Measurements from ENCODE around the gene FOSB.
"Not testable (repeated sequence)": the region's sequence is repeated elsewhere in the genome, so short reads cannot be mapped to it uniquely, and the experiment has no call there.

The FOSB gene

DNA sequence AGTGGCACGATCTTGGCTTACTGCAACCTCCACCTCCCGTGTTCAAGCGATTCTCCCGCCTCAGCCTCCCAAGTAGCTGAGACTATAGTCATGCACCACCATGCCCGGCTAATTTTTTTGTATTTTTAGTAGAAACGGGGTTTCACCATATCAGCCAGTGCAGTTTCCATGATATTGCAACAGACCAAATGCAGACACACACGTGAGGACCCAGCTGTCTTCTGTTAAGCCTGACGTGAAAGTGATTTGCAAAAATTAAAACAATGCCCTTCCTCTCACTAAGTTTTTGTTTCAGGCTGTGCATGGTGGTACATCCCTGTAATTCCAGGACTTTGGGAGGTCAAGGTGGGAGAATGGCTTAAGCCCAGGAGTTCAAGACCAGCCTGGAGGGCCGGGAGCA is 36.8 kb upstream of the FOSB start:
- H3K9me3 Mint-ChIP-seq; DNase-seq; H3K4me1 Mint-ChIP-seq (ENCODE audit: low read depth in 2 of 2); H3K4me3 Mint-ChIP-seq; ATAC-seq (replicated peaks); H3K27me3 Mint-ChIP-seq; H3K27ac Mint-ChIP-seq: not testable (repeated sequence)
- peaks cover 17% of the 10 kb centered on the region for H3K36me3 Mint-ChIP-seq (ENCODE audit: insufficient read depth)

DNA sequence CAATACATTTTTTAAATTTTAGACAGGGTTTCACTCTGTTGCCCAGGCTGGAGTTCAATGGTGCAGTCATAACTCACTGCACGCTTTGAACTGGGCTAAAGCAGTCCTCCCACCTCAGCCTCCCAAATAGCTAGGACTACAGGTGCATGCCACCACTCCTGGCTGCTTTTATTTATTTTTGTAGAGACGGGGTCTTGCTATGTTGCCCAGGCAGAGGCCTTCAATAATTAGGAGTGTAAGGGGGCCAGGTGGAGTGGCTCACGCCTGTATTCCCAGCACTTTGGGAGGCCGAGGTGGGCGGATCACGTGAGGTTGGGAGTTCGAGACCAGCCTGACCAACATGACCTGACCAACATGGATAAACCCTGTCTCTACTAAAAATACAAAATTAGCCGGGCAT is 35.3 kb upstream of the FOSB start:
- not testable (repeated sequence) for H3K27me3 Mint-ChIP-seq; H3K27ac Mint-ChIP-seq; ATAC-seq (replicated peaks); H3K4me1 Mint-ChIP-seq (ENCODE audit: low read depth in 2 of 2); H3K9me3 Mint-ChIP-seq; H3K4me3 Mint-ChIP-seq; DNase-seq
- H3K36me3 Mint-ChIP-seq (ENCODE audit: insufficient read depth), result peaks cover 13% of the 10 kb centered on the region

GRCh38 chr19:45437328-45437727 is 30.5 kb upstream of the FOSB start:
- peaks cover 11 to 13% of the 10 kb centered on the region in 2 donors for H3K4me1 Mint-ChIP-seq (ENCODE audit: low read depth in 2 of 2)
- H3K27me3 Mint-ChIP-seq, result no peaks in the 10 kb centered on the region
- no peaks in the 10 kb centered on the region for H3K9me3 Mint-ChIP-seq
- no peak for DNase-seq
- H3K36me3 Mint-ChIP-seq (ENCODE audit: insufficient read depth), result peaks cover 3% of the 10 kb centered on the region
- H3K27ac Mint-ChIP-seq, result no peak overlapping the region
- ATAC-seq (replicated peaks), result no peak
- no peak overlapping the region for H3K4me3 Mint-ChIP-seq

DNA sequence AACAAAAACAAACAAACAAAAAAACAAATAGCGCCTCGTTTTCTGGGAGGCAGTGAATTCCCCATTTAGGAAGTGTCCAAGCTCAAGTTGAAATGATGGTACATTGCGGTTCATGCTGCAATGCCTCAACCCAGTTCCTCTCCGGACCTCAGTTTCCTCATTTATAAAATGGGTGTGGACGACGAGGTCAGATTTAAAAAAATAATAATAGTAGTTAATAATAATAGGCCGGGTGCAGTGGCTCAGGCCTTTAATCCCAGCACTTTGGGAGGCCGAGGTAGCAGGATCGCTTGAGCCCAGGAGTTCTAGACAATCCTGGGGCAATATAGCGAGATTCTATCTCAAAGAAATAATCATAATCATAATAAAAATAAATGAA is 28.6 kb upstream of the FOSB start:
- DNase-seq, result no peak
- H3K27me3 Mint-ChIP-seq, result no peaks in the 10 kb centered on the region
- H3K4me1 Mint-ChIP-seq (ENCODE audit: low read depth in 2 of 2), result peaks cover 25 to 26% of the 10 kb centered on the region in 2 donors
- no peak overlapping the region for H3K27ac Mint-ChIP-seq
- H3K9me3 Mint-ChIP-seq, result no peaks in the 10 kb centered on the region
- H3K4me3 Mint-ChIP-seq, result peak overlapping the region; percentile 74 to 80
- peaks cover 14% of the 10 kb centered on the region for H3K36me3 Mint-ChIP-seq (ENCODE audit: insufficient read depth)
- ATAC-seq (replicated peaks), result no peak

DNA sequence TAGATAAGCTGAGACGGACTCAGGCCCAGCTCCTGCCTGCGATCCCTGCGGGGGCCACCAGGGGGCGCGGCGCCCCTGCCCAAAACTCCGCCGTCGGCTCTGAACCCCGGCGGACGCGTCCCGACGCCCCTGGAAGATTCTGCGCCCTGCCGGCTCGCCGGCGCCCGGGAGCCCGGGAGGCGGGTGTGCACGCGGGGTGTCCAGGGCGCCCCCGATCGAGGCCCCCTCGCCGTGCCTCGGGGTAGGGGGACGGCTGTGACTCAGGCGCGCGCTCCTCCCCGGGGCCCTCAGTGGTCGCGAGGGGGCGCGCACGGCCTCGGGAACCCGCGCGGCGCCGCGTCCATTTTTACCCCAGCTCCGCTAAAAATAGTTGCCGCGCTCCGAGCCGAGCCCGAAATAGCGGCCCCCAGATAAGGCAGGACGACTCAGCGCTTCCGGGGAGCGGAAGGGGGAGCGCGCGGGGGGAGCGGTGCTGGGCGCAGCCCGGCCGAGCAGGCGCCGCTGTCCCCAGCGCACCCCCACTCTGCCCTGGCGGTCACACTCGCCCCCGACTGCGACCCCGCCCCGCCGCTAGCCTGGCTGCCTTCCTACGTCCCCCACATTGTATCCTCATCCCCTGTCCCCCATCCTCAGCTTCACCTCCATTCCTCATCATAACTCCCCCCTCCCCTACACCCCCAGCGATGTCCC is 28.1 kb upstream of the FOSB start:
- H3K4me1 Mint-ChIP-seq (ENCODE audit: low read depth in 2 of 2), result peaks cover 28 to 32% of the 10 kb centered on the region in 2 donors
- peak overlapping the region; percentile 74 to 80 for H3K4me3 Mint-ChIP-seq
- ATAC-seq (replicated peaks) (peak; percentile 71), DNase-seq (peak; percentile 86 to 89 (median 89))
- no peaks in the 10 kb centered on the region for H3K27me3 Mint-ChIP-seq
- peak overlapping the region; percentile 89 to 92 for H3K27ac Mint-ChIP-seq
- H3K36me3 Mint-ChIP-seq (ENCODE audit: insufficient read depth), result peaks cover 14% of the 10 kb centered on the region
- H3K9me3 Mint-ChIP-seq, result no peaks in the 10 kb centered on the region

GRCh38 chr19:45440259-45440638 is 27.5 kb upstream of the FOSB start:
- Mint-ChIP-seq H3K9me3 (no peaks in the 10 kb centered on the region), H3K27me3 (no peaks in the 10 kb centered on the region), H3K4me1 (ENCODE audit: low read depth in 2 of 2) (peaks cover 34 to 37% of the 10 kb centered on the region in 2 donors), H3K36me3 (ENCODE audit: insufficient read depth) (peaks cover 14% of the 10 kb centered on the region), H3K27ac (peak overlapping the region; percentile 89 to 92), H3K4me3 (peak overlapping the region; percentile 74 to 80)
- DNase-seq, result no peak
- no peak for ATAC-seq (replicated peaks)

DNA sequence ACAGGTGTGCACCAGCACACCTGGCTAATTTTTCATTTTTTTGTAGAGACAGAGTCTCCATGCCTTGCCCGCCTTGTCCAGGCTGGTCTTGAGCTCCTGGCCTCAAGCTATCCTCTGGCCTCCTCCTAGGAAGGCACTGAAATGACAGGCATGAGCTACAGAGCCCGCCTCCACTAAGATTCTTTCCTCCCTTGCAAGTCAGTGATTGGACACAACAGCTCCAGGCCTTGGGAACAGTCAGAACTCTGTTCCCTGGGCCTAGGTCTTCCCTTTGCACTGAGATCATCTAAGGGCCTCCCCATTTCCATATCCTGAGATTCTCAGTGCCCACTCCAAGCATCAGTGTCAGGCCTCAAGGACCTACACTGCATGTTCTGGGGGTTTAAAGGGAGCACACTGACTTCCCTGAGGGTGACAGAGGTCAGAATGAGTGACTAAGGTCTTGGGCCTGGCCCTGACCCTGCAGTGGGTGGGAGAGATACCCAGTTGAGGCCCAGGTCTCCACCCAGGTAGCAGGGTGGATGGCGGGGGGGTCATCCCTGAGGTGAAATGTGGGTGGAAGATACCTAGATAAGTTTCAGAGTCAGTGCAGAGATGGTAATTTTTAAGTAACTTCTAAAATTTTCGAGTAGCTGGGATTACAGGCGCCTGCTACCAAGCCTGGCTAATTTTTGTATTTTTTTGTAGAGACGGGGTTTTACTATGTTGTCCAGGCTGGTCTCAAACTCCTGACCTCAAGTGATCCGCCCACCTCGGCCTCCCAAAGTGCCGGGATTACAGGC is 26.7 kb upstream of the FOSB start:
- Mint-ChIP-seq H3K4me3 (peak overlapping the region; percentile 74 to 80), H3K9me3 (no peaks in the 10 kb centered on the region), H3K4me1 (ENCODE audit: low read depth in 2 of 2) (peaks cover 39 to 43% of the 10 kb centered on the region in 2 donors), H3K36me3 (ENCODE audit: insufficient read depth) (peaks cover 18% of the 10 kb centered on the region), H3K27ac (peak overlapping the region; percentile 35 to 92), H3K27me3 (no peaks in the 10 kb centered on the region)
- no peak for DNase-seq
- ATAC-seq (replicated peaks), result no peak

DNA sequence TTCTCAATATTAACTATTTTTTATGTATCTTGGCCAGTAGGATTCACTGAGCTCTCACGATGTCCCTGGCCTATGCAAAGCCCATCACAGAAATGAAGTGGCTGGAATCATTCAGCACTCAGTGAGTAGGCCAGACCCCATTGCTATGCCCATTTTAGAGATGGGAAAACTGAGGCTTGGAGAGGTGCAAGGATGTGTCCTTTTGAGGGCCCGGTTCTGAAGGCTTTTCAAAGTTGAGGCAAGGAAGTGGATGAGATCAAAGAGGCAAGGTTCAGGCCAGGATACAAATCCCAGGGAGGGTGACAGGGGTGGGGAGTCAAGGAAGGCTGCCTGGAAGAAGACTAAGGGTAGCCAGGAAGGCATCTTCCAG is 25.4 kb upstream of the FOSB start:
- ATAC-seq (replicated peaks), result no peak
- peaks cover 45 to 51% of the 10 kb centered on the region in 2 donors for H3K4me1 Mint-ChIP-seq (ENCODE audit: low read depth in 2 of 2)
- no peak for DNase-seq
- peak overlapping the region; percentile 97 to 98 for H3K27ac Mint-ChIP-seq
- H3K36me3 Mint-ChIP-seq (ENCODE audit: insufficient read depth), result peaks cover 22% of the 10 kb centered on the region
- H3K9me3 Mint-ChIP-seq, result no peaks in the 10 kb centered on the region
- peak overlapping the region; percentile 92 to 95 for H3K4me3 Mint-ChIP-seq
- no peaks in the 10 kb centered on the region for H3K27me3 Mint-ChIP-seq

DNA sequence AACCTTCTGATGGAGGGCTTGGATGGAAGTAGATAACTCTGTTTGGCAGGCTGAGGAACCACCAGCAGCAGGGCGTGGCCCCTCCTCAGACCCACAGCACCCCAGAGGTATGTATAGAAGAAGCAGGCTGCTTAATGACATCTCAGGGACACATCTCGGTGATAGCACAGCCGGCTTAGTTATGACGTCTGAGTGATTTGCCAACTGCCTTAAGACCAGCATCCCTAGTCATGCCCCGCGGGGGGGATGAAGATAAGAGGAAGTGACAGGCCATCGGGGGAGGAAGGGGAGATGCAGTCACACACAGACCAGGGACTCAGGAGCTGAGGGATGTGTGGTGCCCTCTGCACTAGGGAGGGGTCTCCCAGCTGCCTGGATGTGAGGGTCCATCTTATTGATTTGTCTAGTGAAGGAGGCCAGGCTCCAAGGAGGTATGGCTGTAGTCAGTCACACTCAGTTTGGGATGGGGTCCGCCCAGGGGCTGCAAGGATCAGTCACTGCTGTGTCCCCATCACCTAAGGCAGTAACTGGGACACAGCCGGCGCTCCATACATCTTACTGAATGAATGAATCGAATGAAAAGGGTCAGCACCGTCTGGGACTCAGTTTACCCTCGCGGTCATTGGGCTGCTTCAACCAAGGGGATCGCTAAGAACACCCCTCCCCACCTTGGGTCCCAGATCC is 24.9 kb upstream of the FOSB start:
- ATAC-seq (replicated peaks), result peak; percentile 13
- DNase-seq, result peak; percentile 21 to 43 (median 35)
- H3K27me3 Mint-ChIP-seq, result no peaks in the 10 kb centered on the region
- H3K4me3 Mint-ChIP-seq, result peak overlapping the region; percentile 92 to 95
- peak overlapping the region; percentile 97 to 98 for H3K27ac Mint-ChIP-seq
- H3K9me3 Mint-ChIP-seq, result no peaks in the 10 kb centered on the region
- peaks cover 47 to 54% of the 10 kb centered on the region in 2 donors for H3K4me1 Mint-ChIP-seq (ENCODE audit: low read depth in 2 of 2)
- H3K36me3 Mint-ChIP-seq (ENCODE audit: insufficient read depth), result peaks cover 25% of the 10 kb centered on the region

DNA sequence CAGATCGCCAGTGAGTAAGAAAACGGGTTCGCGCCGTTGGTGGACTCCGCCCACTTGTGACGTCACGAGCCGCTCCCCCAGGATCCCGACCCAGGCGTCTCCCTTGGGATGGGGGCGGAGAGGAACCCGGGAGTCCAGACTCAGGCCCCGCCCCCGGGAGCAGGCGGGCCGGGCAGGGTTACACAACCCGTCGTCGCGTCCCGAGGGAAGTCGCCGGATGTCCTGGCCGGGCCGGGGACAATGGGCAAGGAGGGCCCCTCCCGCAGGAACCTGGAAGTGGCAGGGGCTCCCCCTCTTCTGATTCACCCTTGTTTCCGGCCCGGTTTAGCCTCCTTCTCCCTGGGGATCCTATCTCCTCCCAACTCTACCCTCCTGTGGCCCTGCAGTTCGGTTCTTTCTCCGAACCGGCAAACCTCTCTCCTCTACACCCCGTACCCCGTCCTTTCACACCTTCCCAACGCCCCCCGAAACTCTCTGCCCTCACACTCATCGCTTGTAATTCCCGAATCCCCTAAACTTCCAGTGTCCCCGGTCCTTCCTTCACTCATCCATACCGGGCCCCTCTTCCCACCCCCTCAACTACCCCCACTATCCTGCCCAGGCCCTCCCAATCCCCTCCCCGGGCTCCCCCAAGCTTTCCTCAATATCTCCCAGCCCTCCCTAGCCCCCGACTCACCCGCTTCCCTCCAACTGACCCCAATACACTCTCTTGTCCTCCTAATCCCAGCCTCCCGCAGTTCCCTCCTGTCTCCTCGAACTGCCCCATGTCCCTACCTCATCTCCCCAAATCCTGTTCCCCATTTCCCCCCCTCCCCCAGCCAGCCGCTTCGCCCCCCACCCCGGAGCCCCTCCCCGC is 24.1 kb upstream of the FOSB start:
- Mint-ChIP-seq H3K27ac (peak overlapping the region; percentile 97 to 98), H3K9me3 (no peaks in the 10 kb centered on the region), H3K4me3 (peak overlapping the region; percentile 92 to 95), H3K27me3 (no peaks in the 10 kb centered on the region), H3K36me3 (ENCODE audit: insufficient read depth) (peaks cover 32% of the 10 kb centered on the region), H3K4me1 (ENCODE audit: low read depth in 2 of 2) (peaks cover 52 to 62% of the 10 kb centered on the region in 2 donors)
- ATAC-seq (replicated peaks) (peak; percentile 7), DNase-seq (peak; percentile 34 to 47 (median 35))

DNA sequence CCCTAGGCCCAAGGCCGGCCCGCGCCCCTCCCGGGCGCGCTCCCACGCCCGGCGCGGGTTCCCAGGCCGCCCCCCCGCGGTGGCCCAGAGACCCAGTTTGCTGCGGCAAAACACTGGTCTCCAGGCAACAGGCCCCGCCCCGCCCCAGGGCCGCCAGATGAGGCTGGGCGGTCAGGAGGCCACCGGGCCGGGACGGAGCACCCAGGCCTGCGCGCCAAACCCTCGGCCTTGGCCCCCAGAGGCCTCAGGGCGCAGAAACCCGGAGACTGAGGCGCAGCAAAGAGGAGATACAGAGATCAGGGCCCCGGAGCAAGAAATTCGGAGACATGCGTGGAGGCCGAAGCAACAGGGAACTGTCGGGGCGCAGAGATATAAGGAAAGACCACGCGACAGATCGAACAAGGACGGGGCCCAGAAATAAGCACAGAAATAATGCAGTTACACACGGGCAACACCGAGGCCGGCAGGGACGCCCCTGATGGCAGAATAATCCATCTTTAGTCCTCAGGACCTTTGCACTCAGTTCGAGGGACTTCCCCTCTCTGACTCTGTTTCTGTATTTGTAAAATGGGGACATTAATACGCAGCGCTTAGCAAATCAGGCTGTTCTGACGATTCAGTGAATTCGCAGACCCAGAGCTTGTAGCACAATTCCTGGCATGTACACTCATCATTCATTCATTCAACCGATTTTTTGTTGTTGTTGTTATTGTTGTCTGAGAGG is 23.3 kb upstream of the FOSB start:
- H3K36me3 Mint-ChIP-seq (ENCODE audit: insufficient read depth), result peaks cover 39% of the 10 kb centered on the region
- ATAC-seq (replicated peaks) (peak; percentile 58), DNase-seq (peak; percentile 81 to 89 (median 89))
- H3K27me3 Mint-ChIP-seq, result no peaks in the 10 kb centered on the region
- peak overlapping the region; percentile 92 to 95 for H3K4me3 Mint-ChIP-seq
- peaks cover 57 to 68% of the 10 kb centered on the region in 2 donors for H3K4me1 Mint-ChIP-seq (ENCODE audit: low read depth in 2 of 2)
- no peaks in the 10 kb centered on the region for H3K9me3 Mint-ChIP-seq
- H3K27ac Mint-ChIP-seq, result peak overlapping the region; percentile 97 to 98

GRCh38 chr19:45445139-45445538 is 22.7 kb upstream of the FOSB start:
- Mint-ChIP-seq H3K4me1 (ENCODE audit: low read depth in 2 of 2) (peaks cover 58 to 73% of the 10 kb centered on the region in 2 donors), H3K27me3 (no peaks in the 10 kb centered on the region), H3K27ac (peak overlapping the region; percentile 97 to 98), H3K9me3 (no peaks in the 10 kb centered on the region), H3K36me3 (ENCODE audit: insufficient read depth) (peaks cover 46% of the 10 kb centered on the region), H3K4me3 (peak overlapping the region; percentile 92 to 95)
- no peak for DNase-seq
- no peak for ATAC-seq (replicated peaks)
